H1 (cell line): ENCODE results near the gene LRRC43. TPM values are rescaled to one million over a fixed set of nuclear protein-coding genes. Genes with fewer than 3 reads are reported as not detected.

Source experiments
- CHD1 ChIP-seq: IDR thresholded peaks from 2 replicates; pipeline ENCODE4 v1.6.1; 2012; ENCODE audit warnings: low read depth, low read length, improper control_type of control experiment
- CHD7 ChIP-seq: fragments of 300-600 bp; sonication (generic); IDR thresholded peaks from 2 replicates; pipeline ENCODE4 v1.7.1; 2012; ENCODE audit warnings: low read length, moderate library complexity, mild to moderate bottlenecking, inconsistent platforms; ENCODE audit not compliant: insufficient replicate concordance
- CTCF ChIP-seq, 3 experiments: IDR thresholded peaks; 1 replicate in 2 of 3; 2 replicates in 1 of 3; pipeline versions ENCODE4 v1.5.1 to v1.6.1; 2011; ENCODE audit warnings: low read length in 3 of 3, mild to moderate bottlenecking in 3 of 3, inconsistent platforms in 2 of 3, low read depth in 1 of 3, moderate library complexity in 1 of 3; ENCODE audit not compliant: insufficient read depth in 1 of 3; ENCODE audit errors: control extremely low read depth in 1 of 3
- MAX ChIP-seq: IDR thresholded peaks from 2 replicates; pipeline ENCODE4 v1.6.1; 2012; ENCODE audit warnings: inconsistent platforms
- RAD21 ChIP-seq, 2 experiments: IDR thresholded peaks in 1 of 2; conservative IDR thresholded peaks in 1 of 2; 2 replicates each; pipeline ENCODE4 v1.6.1; 2011; ENCODE audit warnings: low read depth in 2 of 2, low read length in 2 of 2, improper control_type of control experiment in 1 of 2, inconsistent platforms in 1 of 2, mild to moderate bottlenecking in 1 of 2, moderate library complexity in 1 of 2
- SRF ChIP-seq: IDR thresholded peaks from 2 replicates; pipeline ENCODE4 v1.6.1; 2011; ENCODE audit warnings: mild to moderate bottlenecking, low read depth, low read length, moderate library complexity
- TAF1 ChIP-seq: IDR thresholded peaks from 2 replicates; pipeline ENCODE4 v1.6.1; 2011; ENCODE audit warnings: mild to moderate bottlenecking, low read depth, low read length
- polyA plus RNA-seq, 7 experiments: library from polyadenylated mRNA; depleted of rRNA in 3 of 7; stranded (reverse) in 5 of 7; unstranded in 2 of 7; fragments of >200 nt in 5 of 7; fragments of 200-250 nt in 2 of 7; gene quantifications; 1 replicate in 5 of 7; 2 replicates in 1 of 7; 4 replicates in 1 of 7; pipeline versions ENCODE4 v1.2.1 to v1.2.3, GENCODE V29; 2011 to 2013; ENCODE audit warnings: missing spikeins in 2 of 7, mixed read lengths in 2 of 7
- total RNA-seq: library from RNA; stranded (reverse); fragmentation: NEBNext Ultra II Directional; extraction: Animal tissue kit (Norgen Biotek cat#: 25700); gene quantifications from 2 replicates; pipeline ENCODE4 v1.2.1, GENCODE V29; 2021

Gene LRRC43
- total and polyA plus RNA-seq, 2 of the 8 experiments (the other 6 are each of a cell fraction or from before 2014, with no cell fraction given), result 0.35 to 0.44 TPM

GRCh38 chr12:122185079-122185478 lies 2.2 kb downstream of the LRRC43 start (continued):
- TF ChIP-seq CHD7 (no peak), CTCF (IDR thresholded peaks at IDR 0.05; ENCODE audit: control extremely low read depth in 1 of 3, insufficient read depth in 1 of 3, low read depth in 1 of 3, low read length in 3 of 3) (no peak), RAD21 (IDR thresholded peaks at IDR 0.05 in 1 of 2, conservative IDR thresholded peaks at IDR 0.05 in 1 of 2; ENCODE audit: low read depth in 2 of 2, low read length in 2 of 2) (no peak), CHD1 (no peak), SRF (no peak), TAF1 (no peak), MAX (no peak)
